ENCODE results near the gene CFDP1.

CFDP1 gene

DNA sequence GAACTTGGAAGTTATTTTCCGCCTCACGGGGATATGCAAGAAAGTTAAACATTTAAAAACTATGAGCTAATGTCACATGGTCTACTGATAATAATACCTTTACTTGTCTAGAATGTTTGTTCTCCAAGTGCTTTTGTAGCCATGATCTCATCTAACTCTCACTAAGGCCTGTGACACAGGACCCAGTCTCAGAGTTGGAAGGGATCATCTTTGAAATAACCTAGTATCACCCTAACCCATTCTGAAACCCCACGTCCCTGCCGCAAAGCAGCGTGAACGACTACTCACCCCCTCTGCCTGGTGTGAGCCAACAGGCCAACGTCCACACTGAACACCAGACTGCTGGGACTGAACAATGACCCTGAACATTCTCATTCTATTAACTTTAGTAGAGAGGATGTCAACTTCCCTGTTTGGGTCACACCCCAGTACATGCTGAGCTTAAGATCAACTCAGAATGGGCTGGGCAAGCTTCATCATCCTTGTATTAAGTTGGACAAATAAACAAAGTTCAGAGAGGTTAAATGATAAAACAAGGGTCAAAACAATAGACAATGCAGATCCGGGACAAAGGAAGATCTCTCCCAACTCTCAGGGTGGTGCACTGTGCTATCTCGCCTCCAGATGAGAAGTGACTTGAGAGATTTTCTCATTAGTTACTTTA is 127.1 kb downstream of the CFDP1 start:
- TF ChIP-seq FOXM1 (IDR thresholded peaks at IDR 0.05; ENCODE audit: borderline replicate concordance, low read depth): no peak
- TF ChIP-seq CREB1 (IDR thresholded peaks at IDR 0.05; ENCODE audit: low read depth): no peak
- no peak for TF ChIP-seq NFIC (IDR thresholded peaks at IDR 0.05)
- no peak for TF ChIP-seq RAD21 (IDR thresholded peaks at IDR 0.05; ENCODE audit: low read depth)
- no peak for TF ChIP-seq ZBTB7A (IDR thresholded peaks at IDR 0.05; ENCODE audit: low read depth)
- no peak for TF ChIP-seq EGR1 (IDR thresholded peaks at IDR 0.05)
- no peak for TF ChIP-seq TEAD4 (IDR thresholded peaks at IDR 0.05)
- no peak for TF ChIP-seq CEBPB (IDR thresholded peaks at IDR 0.05)
- no peak for TF ChIP-seq TCF12 (IDR thresholded peaks at IDR 0.05; ENCODE audit: low read depth)
- no peak for TF ChIP-seq YY1 (IDR thresholded peaks at IDR 0.05; ENCODE audit: low read depth)
- no peak for TF ChIP-seq REST (IDR thresholded peaks at IDR 0.05; ENCODE audit: low read depth)
- no peak for TF ChIP-seq EP300 (IDR thresholded peaks at IDR 0.05; ENCODE audit: borderline replicate concordance)
- no peak for TF ChIP-seq TAF1 (IDR thresholded peaks at IDR 0.05; ENCODE audit: low read depth)
- TF ChIP-seq MAX (IDR thresholded peaks at IDR 0.05): no peak
- TF ChIP-seq, protein P1, sequence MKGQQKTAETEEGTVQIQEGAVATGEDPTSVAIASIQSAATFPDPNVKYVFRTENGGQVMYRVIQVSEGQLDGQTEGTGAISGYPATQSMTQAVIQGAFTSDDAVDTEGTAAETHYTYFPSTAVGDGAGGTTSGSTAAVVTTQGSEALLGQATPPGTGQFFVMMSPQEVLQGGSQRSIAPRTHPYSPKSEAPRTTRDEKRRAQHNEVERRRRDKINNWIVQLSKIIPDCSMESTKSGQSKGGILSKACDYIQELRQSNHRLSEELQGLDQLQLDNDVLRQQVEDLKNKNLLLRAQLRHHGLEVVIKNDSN (IDR thresholded peaks at IDR 0.05): no peak

DNA sequence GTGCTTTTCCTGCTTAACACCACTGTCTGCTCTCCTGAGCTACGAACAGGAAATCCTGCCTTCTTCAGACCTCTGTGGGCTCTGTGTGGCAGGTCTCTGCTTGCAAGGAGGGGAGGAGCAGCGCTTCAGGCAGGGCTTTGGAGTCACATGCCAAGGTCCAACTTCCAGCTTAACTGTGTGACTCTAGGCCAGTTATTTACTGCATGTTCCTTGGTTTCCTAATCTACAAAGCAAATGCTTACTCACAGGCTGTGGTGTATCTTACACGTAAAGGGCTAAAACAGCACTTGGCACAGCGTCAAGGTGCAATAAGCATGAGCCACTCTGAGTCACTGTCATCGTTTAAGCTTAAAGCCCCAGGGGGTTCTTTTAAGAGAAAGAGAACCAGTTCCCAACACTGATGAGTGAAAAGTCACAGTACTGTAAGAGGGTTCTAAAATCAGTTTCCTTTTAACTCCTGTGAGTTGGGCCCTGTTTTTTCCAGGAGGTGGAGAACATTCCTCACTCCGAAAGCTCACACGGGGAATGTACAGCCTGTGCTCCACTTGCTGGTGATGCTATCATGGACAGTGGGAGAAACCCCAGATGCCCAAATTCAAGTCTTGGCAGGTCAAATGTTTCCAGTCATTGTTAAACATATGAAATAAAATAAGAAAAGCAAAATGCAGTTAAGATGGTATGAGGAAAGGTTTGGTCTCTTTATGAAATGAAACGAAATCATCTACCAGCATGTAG is 127.8 kb downstream of the CFDP1 start:
- TF ChIP-seq MAX (IDR thresholded peaks at IDR 0.05) (peak; percentile 27; the same call in 1 of the 2 replicates), EGR1 (IDR thresholded peaks at IDR 0.05) (no peak), ZBTB7A (IDR thresholded peaks at IDR 0.05; ENCODE audit: low read depth) (no peak), TEAD4 (IDR thresholded peaks at IDR 0.05) (no peak), TAF1 (IDR thresholded peaks at IDR 0.05; ENCODE audit: low read depth) (no peak), YY1 (IDR thresholded peaks at IDR 0.05; ENCODE audit: low read depth) (no peak), FOXM1 (IDR thresholded peaks at IDR 0.05; ENCODE audit: borderline replicate concordance, low read depth) (no peak), EP300 (IDR thresholded peaks at IDR 0.05; ENCODE audit: borderline replicate concordance) (no peak), TCF12 (IDR thresholded peaks at IDR 0.05; ENCODE audit: low read depth) (peak; percentile 30; the same call in 1 of the 2 replicates), REST (IDR thresholded peaks at IDR 0.05; ENCODE audit: low read depth) (no peak), RAD21 (IDR thresholded peaks at IDR 0.05; ENCODE audit: low read depth) (no peak), CREB1 (IDR thresholded peaks at IDR 0.05; ENCODE audit: low read depth) (no peak), NFIC (IDR thresholded peaks at IDR 0.05) (peak; percentile 81), CEBPB (IDR thresholded peaks at IDR 0.05) (0 out of 2 replicates have a peak, but pooled peaks have one; percentile 26)
- TF ChIP-seq, protein P1 (IDR thresholded peaks at IDR 0.05): peak; percentile 64

GRCh38 chr16:75304521-75305363 is 128.6 kb downstream of the CFDP1 start:
- no peak for TF ChIP-seq MAX (IDR thresholded peaks at IDR 0.05)
- no peak for TF ChIP-seq NFIC (IDR thresholded peaks at IDR 0.05)
- TF ChIP-seq, protein P1 (IDR thresholded peaks at IDR 0.05): no peak
- no peak for TF ChIP-seq TCF12 (IDR thresholded peaks at IDR 0.05; ENCODE audit: low read depth)
- TF ChIP-seq ZBTB7A (IDR thresholded peaks at IDR 0.05; ENCODE audit: low read depth): no peak
- TF ChIP-seq RAD21 (IDR thresholded peaks at IDR 0.05; ENCODE audit: low read depth): no peak
- TF ChIP-seq YY1 (IDR thresholded peaks at IDR 0.05; ENCODE audit: low read depth): no peak
- no peak for TF ChIP-seq TAF1 (IDR thresholded peaks at IDR 0.05; ENCODE audit: low read depth)
- TF ChIP-seq EGR1 (IDR thresholded peaks at IDR 0.05): no peak
- no peak for TF ChIP-seq FOXM1 (IDR thresholded peaks at IDR 0.05; ENCODE audit: borderline replicate concordance, low read depth)
- no peak for TF ChIP-seq CEBPB (IDR thresholded peaks at IDR 0.05)
- TF ChIP-seq CREB1 (IDR thresholded peaks at IDR 0.05; ENCODE audit: low read depth): no peak
- no peak for TF ChIP-seq REST (IDR thresholded peaks at IDR 0.05; ENCODE audit: low read depth)
- no peak for TF ChIP-seq TEAD4 (IDR thresholded peaks at IDR 0.05)
- TF ChIP-seq EP300 (IDR thresholded peaks at IDR 0.05; ENCODE audit: borderline replicate concordance): no peak
